Erythroblast (primary cell): ENCODE measurements around the gene UBE2Q1.

Source experiments
- GATA1 ChIP-seq: IDR thresholded peaks from 2 replicates; pipeline ENCODE4 v1.6.1; 2011; ENCODE audit warnings: low read depth, mild to moderate bottlenecking, control low read depth, low read length, moderate library complexity
- POLR2A ChIP-seq: IDR thresholded peaks from 2 replicates; pipeline ENCODE4 v1.6.1; 2011; ENCODE audit warnings: mild to moderate bottlenecking, low read length

DNA sequence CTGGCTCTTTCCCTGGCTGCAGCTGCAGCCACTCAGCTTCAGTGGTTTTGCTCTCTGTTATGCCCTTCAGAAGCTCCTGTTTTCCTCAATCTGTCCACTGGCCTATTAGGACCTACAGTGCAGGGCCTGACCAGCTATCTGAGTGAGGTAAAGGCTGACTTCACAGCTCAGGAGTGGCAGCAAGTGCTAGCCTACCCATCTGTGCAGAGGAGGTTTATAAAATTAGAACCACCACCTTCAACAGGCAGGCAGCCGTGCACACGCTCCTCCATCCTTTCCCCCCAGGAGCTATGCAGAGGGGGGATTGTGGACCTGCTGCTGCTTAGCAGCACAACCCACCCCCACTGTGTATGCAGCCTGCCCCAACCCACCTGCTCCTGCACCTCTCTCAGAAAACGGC, 41.2 kb upstream of the UBE2Q1 start:
- TF ChIP-seq POLR2A: no peak
- TF ChIP-seq GATA1: no peak
